DND-41 (cell line): ENCODE results near the gene CRYGA.
A peak's percentile ranks its signal among the peaks of the same experiment; 100 is the strongest.

ENCODE experiments used
- ATAC-seq: fragments of 200-7000 bp; cut with Tn5 transposase; 3 replicates; pipeline ENCODE4 v1.9.1; 2021; ENCODE audit warnings: low read depth; ENCODE audit not compliant: insufficient read depth
- DNase-seq: peaks from one replicate; pipeline ENCODE4 v3.0.0-alpha.2; 2020
- H2AFZ ChIP-seq: 2 replicates; pipeline ENCODE4 v1.6.0; 2012; ENCODE audit warnings: low read depth, low read length
- H3K27ac ChIP-seq: 2 replicates; pipeline ENCODE4 v1.5.1; 2012; ENCODE audit warnings: low read length, inconsistent platforms
- H3K27me3 ChIP-seq: fragments of 200-600 bp; sonication (generic); 2 replicates; pipeline ENCODE4 v1.6.0; 2012; ENCODE audit warnings: low read length, mild to moderate bottlenecking, inconsistent platforms; ENCODE audit not compliant: insufficient read depth, poor library complexity
- H3K36me3 ChIP-seq: 2 replicates; pipeline ENCODE4 v1.5.1; 2012; ENCODE audit warnings: low read length, inconsistent platforms; ENCODE audit not compliant: insufficient read depth
- H3K4me1 ChIP-seq: 2 replicates; pipeline ENCODE4 v1.5.1; 2012; ENCODE audit warnings: mild to moderate bottlenecking, low read length; ENCODE audit not compliant: insufficient read depth
- H3K4me2 ChIP-seq: 2 replicates; pipeline ENCODE4 v1.6.0; 2012; ENCODE audit warnings: mild to moderate bottlenecking, moderate library complexity, low read length, inconsistent platforms; ENCODE audit not compliant: insufficient read depth
- H3K4me3 ChIP-seq, 2 experiments: fragments of 200-600 bp in 1 of 2; shearing (Covaris generic) in 1 of 2; 2 replicates each; pipeline ENCODE4 v1.5.1; 2012 to 2016; ENCODE audit warnings: inconsistent platforms in 2 of 2, low read length in 2 of 2, mild to moderate bottlenecking in 2 of 2, low read depth in 1 of 2, moderate library complexity in 1 of 2
- H3K79me2 ChIP-seq: 2 replicates; pipeline ENCODE4 v1.6.0; 2012; ENCODE audit warnings: low read length, inconsistent platforms; ENCODE audit not compliant: insufficient read depth
- H3K9ac ChIP-seq: 2 replicates; pipeline ENCODE4 v1.6.0; 2012; ENCODE audit warnings: low read depth, mild to moderate bottlenecking, inconsistent platforms, low read length, moderate library complexity
- H3K9me3 ChIP-seq: 2 replicates; pipeline ENCODE4 v1.5.1; 2012; ENCODE audit warnings: low read length, moderate library complexity, mild to moderate bottlenecking, inconsistent platforms; ENCODE audit not compliant: insufficient read depth, severe bottlenecking
- H4K20me1 ChIP-seq: 2 replicates; pipeline ENCODE4 v1.6.0; 2012; ENCODE audit warnings: low read length; ENCODE audit not compliant: insufficient read depth
- EZH2 ChIP-seq: IDR thresholded peaks from 3 replicates; pipeline ENCODE4 v1.6.1; 2012; ENCODE audit warnings: borderline replicate concordance, low read depth, mild to moderate bottlenecking, moderate library complexity, low read length, inconsistent platforms; ENCODE audit not compliant: severe bottlenecking
- TF ChIP-seq, protein P1 (sequence below): IDR thresholded peaks from 2 replicates; pipeline ENCODE4 v1.5.1; 2012; ENCODE audit warnings: borderline replicate concordance, low read length, moderate library complexity, mild to moderate bottlenecking; ENCODE audit not compliant: poor library complexity, severe bottlenecking; ENCODE audit errors: extremely low read depth

Gene CRYGA

DNA sequence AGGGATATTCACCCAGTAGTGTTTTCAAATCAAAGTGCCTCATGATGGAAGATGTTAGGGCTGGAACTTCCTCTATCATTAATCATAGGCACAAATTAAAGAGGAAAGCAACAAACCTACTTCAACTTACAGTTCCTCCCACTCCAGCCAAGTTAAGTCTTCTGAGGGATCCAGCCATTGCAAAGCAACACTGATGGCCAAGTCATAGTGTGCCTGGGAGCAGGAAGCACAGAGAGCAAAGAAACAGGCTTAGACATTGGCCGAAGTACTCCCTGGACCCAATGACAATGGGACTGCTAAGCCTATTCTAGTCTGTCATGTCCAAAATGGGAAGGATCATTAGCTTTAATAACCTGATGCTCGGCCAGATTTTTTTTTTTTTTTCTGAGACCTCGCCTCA, 19.4 kb upstream of the CRYGA start:
- DNase-seq = no peak
- no peaks in the 10 kb centered on the region for H3K27me3 ChIP-seq
- no peaks in the 10 kb centered on the region for H3K79me2 ChIP-seq
- H3K9ac ChIP-seq = no peak overlapping the region
- H4K20me1 ChIP-seq = no peaks in the 10 kb centered on the region
- no peak for TF ChIP-seq EZH2
- TF ChIP-seq, protein P1, sequence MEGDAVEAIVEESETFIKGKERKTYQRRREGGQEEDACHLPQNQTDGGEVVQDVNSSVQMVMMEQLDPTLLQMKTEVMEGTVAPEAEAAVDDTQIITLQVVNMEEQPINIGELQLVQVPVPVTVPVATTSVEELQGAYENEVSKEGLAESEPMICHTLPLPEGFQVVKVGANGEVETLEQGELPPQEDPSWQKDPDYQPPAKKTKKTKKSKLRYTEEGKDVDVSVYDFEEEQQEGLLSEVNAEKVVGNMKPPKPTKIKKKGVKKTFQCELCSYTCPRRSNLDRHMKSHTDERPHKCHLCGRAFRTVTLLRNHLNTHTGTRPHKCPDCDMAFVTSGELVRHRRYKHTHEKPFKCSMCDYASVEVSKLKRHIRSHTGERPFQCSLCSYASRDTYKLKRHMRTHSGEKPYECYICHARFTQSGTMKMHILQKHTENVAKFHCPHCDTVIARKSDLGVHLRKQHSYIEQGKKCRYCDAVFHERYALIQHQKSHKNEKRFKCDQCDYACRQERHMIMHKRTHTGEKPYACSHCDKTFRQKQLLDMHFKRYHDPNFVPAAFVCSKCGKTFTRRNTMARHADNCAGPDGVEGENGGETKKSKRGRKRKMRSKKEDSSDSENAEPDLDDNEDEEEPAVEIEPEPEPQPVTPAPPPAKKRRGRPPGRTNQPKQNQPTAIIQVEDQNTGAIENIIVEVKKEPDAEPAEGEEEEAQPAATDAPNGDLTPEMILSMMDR = no peak
- no peaks in the 10 kb centered on the region for H3K9me3 ChIP-seq
- H3K36me3 ChIP-seq = no peaks in the 10 kb centered on the region
- ATAC-seq = no peak
- H2AFZ ChIP-seq = no peak overlapping the region
- no peak overlapping the region for H3K27ac ChIP-seq
- H3K4me1 ChIP-seq = no peaks in the 10 kb centered on the region
- no peak overlapping the region for H3K4me2 ChIP-seq
- H3K4me3 ChIP-seq = no peak overlapping the region

DNA sequence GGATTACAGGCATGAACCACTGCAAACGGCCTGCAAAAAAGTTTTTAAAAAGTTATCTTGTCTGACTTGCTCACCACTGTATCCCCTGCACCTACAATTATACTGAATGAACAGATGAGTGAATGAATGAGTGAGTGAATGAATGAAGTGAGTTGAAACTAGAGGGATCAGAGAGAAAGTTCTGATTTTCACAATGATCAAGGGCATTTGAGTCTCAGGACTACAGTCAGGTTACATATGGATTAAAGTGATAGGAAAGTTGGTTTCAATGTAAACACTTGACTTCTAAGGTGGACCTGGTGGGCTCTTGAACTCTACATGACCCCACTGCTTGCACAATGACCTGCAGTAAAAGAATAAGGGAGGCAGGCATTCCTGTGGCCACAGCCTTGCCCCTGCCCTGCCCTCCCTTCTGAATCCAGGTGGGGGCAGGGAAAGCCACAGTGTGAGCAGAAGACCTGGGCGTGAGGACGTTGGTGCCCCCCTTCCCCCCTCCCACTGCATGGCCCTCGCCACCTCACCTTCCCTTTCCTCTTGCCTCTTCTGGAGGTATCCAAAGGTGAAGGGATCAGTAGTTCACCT, 15.7 kb upstream of the CRYGA start:
- H3K27ac ChIP-seq = no peak overlapping the region
- no peaks in the 10 kb centered on the region for H3K9me3 ChIP-seq
- no peak overlapping the region for H3K9ac ChIP-seq
- no peak overlapping the region for H3K4me2 ChIP-seq
- ATAC-seq (no peak), DNase-seq (no peak)
- no peaks in the 10 kb centered on the region for H4K20me1 ChIP-seq
- TF ChIP-seq, protein P1 = no peak
- no peak for TF ChIP-seq EZH2
- H2AFZ ChIP-seq = no peak overlapping the region
- H3K79me2 ChIP-seq = no peaks in the 10 kb centered on the region
- no peak overlapping the region for H3K4me3 ChIP-seq
- H3K27me3 ChIP-seq = no peaks in the 10 kb centered on the region
- H3K4me1 ChIP-seq = 0 out of 2 replicates have a peak, but pooled peaks cover 2% of the 10 kb centered on the region
- no peaks in the 10 kb centered on the region for H3K36me3 ChIP-seq

DNA sequence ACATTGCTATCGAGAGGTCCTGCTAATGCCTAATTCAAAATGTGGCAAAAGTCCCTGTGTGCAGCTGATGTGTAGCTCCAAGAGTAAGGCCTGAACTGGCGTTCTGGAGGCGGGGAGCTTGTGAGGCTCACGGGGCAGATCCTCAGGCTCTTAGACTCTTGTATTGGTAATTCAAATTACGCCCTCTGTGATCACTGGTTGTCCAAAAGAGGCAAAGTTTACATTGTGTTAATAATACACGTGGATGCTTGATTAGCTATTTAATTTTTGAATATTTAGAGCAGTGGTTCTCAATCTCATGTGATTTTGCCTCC, 12.4 kb upstream of the CRYGA start:
- H3K27ac ChIP-seq = no peak overlapping the region
- H3K36me3 ChIP-seq = no peaks in the 10 kb centered on the region
- no peak overlapping the region for H3K4me2 ChIP-seq
- no peak overlapping the region for H3K4me3 ChIP-seq
- H3K27me3 ChIP-seq = no peaks in the 10 kb centered on the region
- no peaks in the 10 kb centered on the region for H3K9me3 ChIP-seq
- peak overlapping the region; percentile 62 for H2AFZ ChIP-seq
- 0 out of 3 replicates have a peak, but pooled peaks have one; percentile 39 for ATAC-seq
- no peak overlapping the region for H3K9ac ChIP-seq
- H4K20me1 ChIP-seq = no peaks in the 10 kb centered on the region
- no peaks in the 10 kb centered on the region for H3K79me2 ChIP-seq
- DNase-seq = no peak
- TF ChIP-seq, protein P1 = no peak
- no peak for TF ChIP-seq EZH2
- 0 out of 2 replicates have a peak, but pooled peaks cover 2% of the 10 kb centered on the region for H3K4me1 ChIP-seq
